K562 (cell line): ENCODE results near the gene AFF3. TPM values are rescaled to one million over a fixed set of nuclear protein-coding genes. Genes with fewer than 3 reads are reported as not detected.

Experiments
- ATAC-seq: fragments of 200-7000 bp; cut with Tn5 transposase; 3 replicates; pipeline ENCODE4 v1.9.1; 2020; ENCODE audit warnings: moderate library complexity
- BruUV-seq: library from RNA; stranded (reverse); fragments of 400-500 nt; replicated peaks from 2 replicates; lab custom pipeline; 2021; lab: Mats Ljungman, UMichigan
- CTCF ChIA-PET: fragments of 300-600 bp; formaldehyde crosslinking; extraction: SDS; loops from one replicate; lab custom pipeline; 2021; ENCODE audit warnings: low intra/inter-chr PET ratio; lab: Yijun Ruan, JAX
- POLR2A ChIA-PET: fragments of 300-600, 350-650 bp; sonication (Branson Sonifier 250); formaldehyde crosslinking; extraction: SDS; loops from one replicate; lab custom pipeline; 2021; ENCODE audit warnings: antibody characterized with exemption, inconsistent platforms; lab: Yijun Ruan, JAX
- DNase-seq, 4 experiments: peaks; one replicate each; pipeline versions ENCODE4 v3.0.0 to v3.0.0-alpha.2; 2011 to 2018; ENCODE audit warnings: low spot score in 3 of 4, mixed read lengths in 3 of 4; ENCODE audit errors: extremely low read depth in 1 of 4
- FAIRE-seq: peaks from 2 replicates; lab custom pipeline; 2011; peaks lifted over from hg19 to GRCh38; lab: Jason Lieb, UNC
- H2AFZ ChIP-seq: 2 replicates; pipeline ENCODE4 v1.6.0; 2011; ENCODE audit warnings: low read depth, low read length, control low read depth, inconsistent platforms
- H3K27ac ChIP-seq: fragments of 200-600 bp; 3 replicates; pipeline ENCODE4 v1.8.0; 2011; ENCODE audit warnings: low read depth, mild to moderate bottlenecking, control low read depth, inconsistent platforms, low read length, moderate library complexity, mixed read lengths; ENCODE audit errors: extremely low read depth
- H3K27me3 ChIP-seq, 2 experiments: fragments of 300-600 bp in 1 of 2; 2 replicates in 1 of 2; 3 replicates in 1 of 2; pipeline versions ENCODE4 v1.6.0 to v1.8.0; 2011; ENCODE audit warnings: inconsistent platforms in 2 of 2, low read length in 2 of 2, mild to moderate bottlenecking in 1 of 2, mixed read lengths in 1 of 2, moderate library complexity in 1 of 2; ENCODE audit not compliant: control insufficient read depth in 2 of 2, insufficient read depth in 2 of 2
- H3K36me3 ChIP-seq: fragments of 300-600 bp; 3 replicates; pipeline ENCODE4 v1.8.0; 2011; ENCODE audit warnings: mild to moderate bottlenecking, low read length, inconsistent platforms; ENCODE audit not compliant: control insufficient read depth, insufficient read depth
- H3K4me1 ChIP-seq, 2 experiments: fragments of 200-600 bp in 1 of 2; replicated peaks in 1 of 2; 2 replicates in 1 of 2; 3 replicates in 1 of 2; pipeline versions ENCODE4 v1.5.1 to v1.8.0; 2011; ENCODE audit warnings: inconsistent platforms in 2 of 2, low read length in 2 of 2, mild to moderate bottlenecking in 1 of 2, mixed read lengths in 1 of 2, moderate library complexity in 1 of 2; ENCODE audit not compliant: control insufficient read depth in 2 of 2, insufficient read depth in 2 of 2
- H3K4me2 ChIP-seq: 2 replicates; pipeline ENCODE4 v1.6.1; 2011; ENCODE audit warnings: low read length, control low read depth, inconsistent platforms, mixed read lengths; ENCODE audit not compliant: insufficient read depth
- H3K4me3 ChIP-seq: fragments of 200-600 bp; sonication (generic), shearing (Covaris generic); 2 replicates; pipeline ENCODE4 v1.5.1; 2016; ENCODE audit warnings: control low read depth, inconsistent platforms
- H3K79me2 ChIP-seq: fragments of 200-600 bp; 3 replicates; pipeline ENCODE4 v1.8.0; 2011; ENCODE audit warnings: low read length, inconsistent platforms; ENCODE audit not compliant: control insufficient read depth, insufficient read depth
- H3K9ac ChIP-seq, 2 experiments: 2 replicates each; pipeline versions ENCODE4 v1.6.0 to v1.6.1; 2011; ENCODE audit warnings: low read depth in 2 of 2, low read length in 2 of 2, control low read depth in 1 of 2, inconsistent platforms in 1 of 2, mild to moderate bottlenecking in 1 of 2, mixed read lengths in 1 of 2; ENCODE audit not compliant: insufficient read depth in 1 of 2
- H3K9me1 ChIP-seq: one replicate; pipeline ENCODE4 v1.6.0; 2011; ENCODE audit warnings: inconsistent platforms, mild to moderate bottlenecking, low read length, moderate library complexity; ENCODE audit not compliant: control insufficient read depth, insufficient read depth
- H3K9me3 ChIP-seq: replicated peaks from 2 replicates; pipeline ENCODE4 v1.5.1; 2011; ENCODE audit warnings: low read depth, low read length, inconsistent platforms; ENCODE audit not compliant: control insufficient read depth, insufficient read depth
- H4K20me1 ChIP-seq: replicated peaks from 2 replicates; pipeline ENCODE4 v1.6.1; 2011; ENCODE audit warnings: low read length, inconsistent platforms, mixed read lengths; ENCODE audit not compliant: control insufficient read depth, insufficient read depth
- KDM2B ChIP-seq: fragments of 250-450 bp; sonication (Bioruptor Pico); IDR thresholded peaks from 2 replicates; pipeline ENCODE4 v1.8.0; 2021; ENCODE audit warnings: mild to moderate bottlenecking, moderate library complexity
- MEIS2 ChIP-seq: fragments of 450-650 bp; IDR thresholded peaks from 2 replicates; pipeline ENCODE4 v1.6.1; 2014; ENCODE audit warnings: mild to moderate bottlenecking; ENCODE audit not compliant: partially characterized antibody
- NEUROD1 ChIP-seq: fragments of 150-350 bp; IDR thresholded peaks from 2 replicates; pipeline ENCODE4 v1.6.1; 2014; ENCODE audit warnings: borderline replicate concordance, low read length, low read depth; ENCODE audit not compliant: partially characterized antibody
- PBX2 ChIP-seq, 2 experiments: IDR thresholded peaks in 1 of 2; conservative IDR thresholded peaks in 1 of 2; 2 replicates each; pipeline ENCODE4 v1.6.1; 2016; ENCODE audit warnings: low read depth in 2 of 2, mild to moderate bottlenecking in 1 of 2, missing compliant biosample characterization in 1 of 2, missing genetic modification characterization in 1 of 2, moderate library complexity in 1 of 2
- PKNOX1 ChIP-seq: fragments of 450-650 bp; IDR thresholded peaks from 2 replicates; pipeline ENCODE4 v1.6.1; 2016
- PML ChIP-seq: IDR thresholded peaks from 2 replicates; pipeline ENCODE4 v1.6.1; 2012; ENCODE audit warnings: low read length, inconsistent platforms
- TCFL5 ChIP-seq: fragments of 250-450 bp; sonication (Bioruptor Pico); conservative IDR thresholded peaks from 2 replicates; pipeline ENCODE4 v1.6.1; 2021; ENCODE audit warnings: mild to moderate bottlenecking, moderate library complexity, matching md5 sums
- WGBS: fragments of 100-300 bp; shearing (Covaris generic); methylation state at CpG from one replicate; pipeline ENCODE4 v1.1.6; 2016; ENCODE audit warnings: low coverage, mixed read lengths; ENCODE audit not compliant: insufficient coverage; ENCODE audit errors: missing lambda C conversion rate; 5-methylcytosine and 5-hydroxymethylcytosine counted together
- in situ Hi-C: fragments of 300-500 bp; cut with MboI; formaldehyde crosslinking; loops from 4 replicates; pipeline ENCODE4 v1.15.0; 2018; ENCODE audit warnings: inconsistent platforms, mixed read lengths
- intact Hi-C: fragments of 100-400 bp; cut with micrococcal nuclease; formaldehyde crosslinking; loops from 2 replicates; pipeline ENCODE4 v1.14.2; 2022
- polyA plus RNA-seq, 8 experiments: library from polyadenylated mRNA; depleted of rRNA in 4 of 8; stranded (reverse) in 5 of 8; unstranded in 3 of 8; fragments of >200 nt; fragmentation: Nextera tagmentation in 2 of 8; fragmentation: Illumina TruSeq in 1 of 8; extraction: Ambion mirVana in 2 of 8; extraction: Trizol in 1 of 8; gene quantifications; 2 replicates each; pipeline versions ENCODE4 v1.2.1 to v1.2.3, GENCODE V29; 2011 to 2014; ENCODE audit warnings: inconsistent platforms in 1 of 8, missing spikeins in 1 of 8
- total RNA-seq, 7 experiments: library from RNA; depleted of rRNA in 6 of 7; stranded (reverse); fragments of >200 nt in 6 of 7; fragmentation: Illumina TruSeq in 2 of 7; extraction: Trizol in 2 of 7; gene quantifications; 2 replicates each; pipeline versions ENCODE4 v1.2.1 to v1.2.3, GENCODE V29; 2011 to 2021; ENCODE audit warnings: low replicate concordance in 1 of 7
- TF ChIP-seq, protein P1 (sequence below): fragments of 250-450 bp; sonication (Bioruptor Pico); IDR thresholded peaks from 2 replicates; pipeline ENCODE4 v1.9.0; 2021; ENCODE audit warnings: mild to moderate bottlenecking, inconsistent platforms
- TF ChIP-seq, protein P2 (sequence below): fragments of 250-450 bp; sonication (Bioruptor Pico); IDR thresholded peaks from 2 replicates; pipeline ENCODE4 v1.5.0; 2020; ENCODE audit warnings: mild to moderate bottlenecking, borderline replicate concordance

AFF3 gene
- total and polyA plus RNA-seq, 9 of the 15 experiments (the other 6 are each of a cell fraction or from before 2014, with no cell fraction given), result 0.02 to 0.11 TPM; not detected in 7

DNA sequence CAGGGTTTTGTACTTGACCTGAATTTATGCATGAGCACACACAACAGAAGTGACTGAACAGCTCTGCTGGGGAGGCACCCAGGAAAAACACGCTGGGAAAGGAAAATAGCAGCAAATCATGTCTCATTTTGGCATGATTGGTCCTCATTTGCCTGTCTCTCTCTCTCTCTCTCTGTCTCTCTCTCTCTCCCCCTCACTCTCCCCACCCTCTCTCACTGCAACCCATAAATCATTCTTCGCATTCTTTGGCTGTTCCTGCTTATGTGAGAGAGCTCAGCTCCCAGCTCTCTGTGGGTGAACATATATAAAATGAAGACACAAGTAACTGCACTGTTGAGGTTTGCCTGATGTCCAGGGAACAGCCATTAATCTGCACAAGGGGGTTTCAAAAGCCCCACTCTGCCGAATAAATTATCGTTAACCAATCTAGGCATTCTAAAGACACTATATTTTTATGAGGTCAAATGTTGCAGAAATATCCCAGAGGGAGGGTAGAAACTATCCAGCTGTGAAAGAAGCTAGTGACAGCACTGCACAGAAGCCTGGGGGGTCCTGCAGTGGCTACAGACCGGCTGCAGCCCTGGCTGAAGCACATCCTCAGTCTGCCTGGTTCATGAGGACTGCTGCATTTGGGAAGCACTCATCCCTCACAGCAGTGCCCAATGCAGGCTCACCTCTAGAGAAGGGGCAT, 260.3 kb downstream of the AFF3 start:
- CTCF ChIA-PET, result no interaction called here
- intact Hi-C loops, result no loop called here
- no peak for FAIRE-seq
- Histone ChIP-seq H3K79me2 (no peaks in the 10 kb centered on the region), H3K9me1 (no peaks in the 10 kb centered on the region), H3K9me3 (no peaks in the 10 kb centered on the region), H3K27ac (no peak overlapping the region), H3K36me3 (no peaks in the 10 kb centered on the region), H4K20me1 (no peaks in the 10 kb centered on the region)
- TF ChIP-seq PBX2 (CRISPR knock-in tag; IDR thresholded peaks at IDR 0.05; ENCODE audit: low read depth), result no peak
- TF ChIP-seq PBX2 (tag; conservative IDR thresholded peaks at IDR 0.05; ENCODE audit: low read depth), result peak; percentile 84
- peak; percentile 38 for TF ChIP-seq MEIS2
- TF ChIP-seq, protein P1, sequence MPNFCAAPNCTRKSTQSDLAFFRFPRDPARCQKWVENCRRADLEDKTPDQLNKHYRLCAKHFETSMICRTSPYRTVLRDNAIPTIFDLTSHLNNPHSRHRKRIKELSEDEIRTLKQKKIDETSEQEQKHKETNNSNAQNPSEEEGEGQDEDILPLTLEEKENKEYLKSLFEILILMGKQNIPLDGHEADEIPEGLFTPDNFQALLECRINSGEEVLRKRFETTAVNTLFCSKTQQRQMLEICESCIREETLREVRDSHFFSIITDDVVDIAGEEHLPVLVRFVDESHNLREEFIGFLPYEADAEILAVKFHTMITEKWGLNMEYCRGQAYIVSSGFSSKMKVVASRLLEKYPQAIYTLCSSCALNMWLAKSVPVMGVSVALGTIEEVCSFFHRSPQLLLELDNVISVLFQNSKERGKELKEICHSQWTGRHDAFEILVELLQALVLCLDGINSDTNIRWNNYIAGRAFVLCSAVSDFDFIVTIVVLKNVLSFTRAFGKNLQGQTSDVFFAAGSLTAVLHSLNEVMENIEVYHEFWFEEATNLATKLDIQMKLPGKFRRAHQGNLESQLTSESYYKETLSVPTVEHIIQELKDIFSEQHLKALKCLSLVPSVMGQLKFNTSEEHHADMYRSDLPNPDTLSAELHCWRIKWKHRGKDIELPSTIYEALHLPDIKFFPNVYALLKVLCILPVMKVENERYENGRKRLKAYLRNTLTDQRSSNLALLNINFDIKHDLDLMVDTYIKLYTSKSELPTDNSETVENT (CRISPR knock-in tag), result no peak
- TF ChIP-seq, protein P2, sequence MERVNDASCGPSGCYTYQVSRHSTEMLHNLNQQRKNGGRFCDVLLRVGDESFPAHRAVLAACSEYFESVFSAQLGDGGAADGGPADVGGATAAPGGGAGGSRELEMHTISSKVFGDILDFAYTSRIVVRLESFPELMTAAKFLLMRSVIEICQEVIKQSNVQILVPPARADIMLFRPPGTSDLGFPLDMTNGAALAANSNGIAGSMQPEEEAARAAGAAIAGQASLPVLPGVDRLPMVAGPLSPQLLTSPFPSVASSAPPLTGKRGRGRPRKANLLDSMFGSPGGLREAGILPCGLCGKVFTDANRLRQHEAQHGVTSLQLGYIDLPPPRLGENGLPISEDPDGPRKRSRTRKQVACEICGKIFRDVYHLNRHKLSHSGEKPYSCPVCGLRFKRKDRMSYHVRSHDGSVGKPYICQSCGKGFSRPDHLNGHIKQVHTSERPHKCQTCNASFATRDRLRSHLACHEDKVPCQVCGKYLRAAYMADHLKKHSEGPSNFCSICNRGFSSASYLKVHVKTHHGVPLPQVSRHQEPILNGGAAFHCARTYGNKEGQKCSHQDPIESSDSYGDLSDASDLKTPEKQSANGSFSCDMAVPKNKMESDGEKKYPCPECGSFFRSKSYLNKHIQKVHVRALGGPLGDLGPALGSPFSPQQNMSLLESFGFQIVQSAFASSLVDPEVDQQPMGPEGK (CRISPR knock-in tag), result no peak
- TF ChIP-seq NEUROD1, result no peak
- no peak for TF ChIP-seq TCFL5 (CRISPR knock-in tag)
- TF ChIP-seq KDM2B (CRISPR knock-in tag), result no peak
- no peak for TF ChIP-seq PML
- TF ChIP-seq PKNOX1, result peak; percentile 48; the same call in 1 of the 2 replicates
- TF ChIP-seq, all 486 proteins: peak for 3
- no peak overlapping the region for H3K4me3 ChIP-seq
- H3K9ac ChIP-seq, result no peak overlapping the region
- no TSS peak for BruUV-seq
- WGBS, result 0% methylated on average over 5 of the region's 5 CpGs
- no peaks in the 10 kb centered on the region for H3K4me1 ChIP-seq
- H2AFZ ChIP-seq, result no peak overlapping the region
- in situ Hi-C loops, result no loop called here
- no peak overlapping the region for H3K4me2 ChIP-seq
- peaks cover 4 to 13% of the 10 kb centered on the region in 2 experiments; a peak in 3 of 5 replicates for H3K27me3 ChIP-seq
- ATAC-seq, result no peak
- POLR2A ChIA-PET, result interaction anchor here (0.6 kb wide), 1 partner anchor 201 kb away, joined by 3 read pairs; no protein-coding TSS in a partner anchor
- no peak for DNase-seq
